GM12878 (cell line): ENCODE results near the gene MT4. TPM values are rescaled to one million over a fixed set of nuclear protein-coding genes. Genes with fewer than 3 reads are reported as not detected.

Experiments used
- ASH2L ChIP-seq: fragments of 300-600, 200-600 bp; sonication (generic); IDR thresholded peaks from 2 replicates; pipeline ENCODE4 v1.6.1; 2017; ENCODE audit warnings: low read depth, mild to moderate bottlenecking, borderline replicate concordance
- ATF3 ChIP-seq: IDR thresholded peaks from 2 replicates; pipeline ENCODE4 v1.6.1; 2011; ENCODE audit warnings: low read depth, mild to moderate bottlenecking, low read length, moderate library complexity, borderline replicate concordance; ENCODE audit errors: extremely low read depth
- BRCA1 ChIP-seq: IDR thresholded peaks from 2 replicates; pipeline ENCODE4 v1.6.1; 2011; ENCODE audit warnings: low read depth, low read length, improper control_type of control experiment
- DPF2 ChIP-seq: fragments of 450-650 bp; IDR thresholded peaks from 2 replicates; pipeline ENCODE4 v1.6.1; 2017; ENCODE audit warnings: mild to moderate bottlenecking
- E2F8 ChIP-seq: fragments of 450-650 bp; IDR thresholded peaks from 2 replicates; pipeline ENCODE4 v1.6.1; 2018; ENCODE audit warnings: mild to moderate bottlenecking, low read depth, moderate library complexity; ENCODE audit not compliant: partially characterized antibody
- E4F1 ChIP-seq: fragments of 450-650 bp; IDR thresholded peaks from 2 replicates; pipeline ENCODE4 v1.6.1; 2018; ENCODE audit warnings: borderline replicate concordance, mild to moderate bottlenecking; ENCODE audit not compliant: partially characterized antibody
- IKZF2 ChIP-seq, 2 experiments: fragments of 450-650 bp; IDR thresholded peaks; 2 replicates each; pipeline ENCODE4 v1.6.1; 2017; ENCODE audit warnings: mild to moderate bottlenecking in 2 of 2, moderate library complexity in 2 of 2
- NRF1 ChIP-seq: conservative IDR thresholded peaks from 2 replicates; pipeline ENCODE4 v1.6.1; 2011; ENCODE audit warnings: mild to moderate bottlenecking, low read depth, low read length, improper control_type of control experiment
- PML ChIP-seq: IDR thresholded peaks from 2 replicates; pipeline ENCODE4 v1.6.1; 2012; ENCODE audit warnings: low read length, inconsistent platforms
- RAD21 ChIP-seq: IDR thresholded peaks from 2 replicates; pipeline ENCODE4 v1.6.1; 2011; ENCODE audit warnings: mild to moderate bottlenecking, low read depth, low read length, moderate library complexity; ENCODE audit not compliant: insufficient read depth
- RB1 ChIP-seq: fragments of 450-650 bp; formaldehyde crosslinking; IDR thresholded peaks from 2 replicates; pipeline ENCODE4 v1.6.1; 2017; ENCODE audit warnings: mild to moderate bottlenecking, borderline replicate concordance
- SUPT20H ChIP-seq: IDR thresholded peaks from 2 replicates; pipeline ENCODE4 v1.6.1; 2011; ENCODE audit warnings: low read depth, mild to moderate bottlenecking, low read length, moderate library complexity, borderline replicate concordance; ENCODE audit not compliant: control insufficient read depth
- TAF1 ChIP-seq: IDR thresholded peaks from 2 replicates; pipeline ENCODE4 v1.6.1; 2011; ENCODE audit warnings: mild to moderate bottlenecking, low read depth, low read length, borderline replicate concordance
- TCF3 ChIP-seq: IDR thresholded peaks from 2 replicates; pipeline ENCODE4 v1.6.1; 2012; ENCODE audit warnings: low read depth, mild to moderate bottlenecking, low read length, borderline replicate concordance; ENCODE audit not compliant: insufficient read depth
- polyA plus RNA-seq, 11 experiments: library from polyadenylated mRNA; depleted of rRNA in 4 of 11; unstranded in 6 of 11; stranded (reverse) in 5 of 11; fragments of >200 nt; fragmentation: Nextera tagmentation in 4 of 11; fragmentation: Illumina TruSeq in 1 of 11; extraction: Ambion mirVana in 4 of 11; extraction: Trizol in 1 of 11; gene quantifications; 1 replicate in 1 of 11; 2 replicates in 10 of 11; pipeline versions ENCODE4 v1.2.1 to v1.2.3, GENCODE V29; 2011 to 2016; ENCODE audit warnings: inconsistent platforms in 2 of 11, missing spikeins in 2 of 11, low read depth in 1 of 11
- total RNA-seq, 4 experiments: library from RNA; depleted of rRNA in 3 of 4; stranded (reverse); fragments of >200 nt in 3 of 4; fragmentation: Illumina TruSeq in 1 of 4; extraction: Trizol in 1 of 4; gene quantifications; 2 replicates each; pipeline versions ENCODE4 v1.2.1 to v1.2.3, GENCODE V29; 2013 to 2021
- TF ChIP-seq, protein P1 (sequence below): fragments of 450-650 bp; IDR thresholded peaks from 2 replicates; pipeline ENCODE4 v1.6.1; 2017; ENCODE audit warnings: mild to moderate bottlenecking, moderate library complexity

Gene MT4
- total and polyA plus RNA-seq, 10 of the 15 experiments (the other 5 are each of a cell fraction or from before 2014, with no cell fraction given): not detected

DNA sequence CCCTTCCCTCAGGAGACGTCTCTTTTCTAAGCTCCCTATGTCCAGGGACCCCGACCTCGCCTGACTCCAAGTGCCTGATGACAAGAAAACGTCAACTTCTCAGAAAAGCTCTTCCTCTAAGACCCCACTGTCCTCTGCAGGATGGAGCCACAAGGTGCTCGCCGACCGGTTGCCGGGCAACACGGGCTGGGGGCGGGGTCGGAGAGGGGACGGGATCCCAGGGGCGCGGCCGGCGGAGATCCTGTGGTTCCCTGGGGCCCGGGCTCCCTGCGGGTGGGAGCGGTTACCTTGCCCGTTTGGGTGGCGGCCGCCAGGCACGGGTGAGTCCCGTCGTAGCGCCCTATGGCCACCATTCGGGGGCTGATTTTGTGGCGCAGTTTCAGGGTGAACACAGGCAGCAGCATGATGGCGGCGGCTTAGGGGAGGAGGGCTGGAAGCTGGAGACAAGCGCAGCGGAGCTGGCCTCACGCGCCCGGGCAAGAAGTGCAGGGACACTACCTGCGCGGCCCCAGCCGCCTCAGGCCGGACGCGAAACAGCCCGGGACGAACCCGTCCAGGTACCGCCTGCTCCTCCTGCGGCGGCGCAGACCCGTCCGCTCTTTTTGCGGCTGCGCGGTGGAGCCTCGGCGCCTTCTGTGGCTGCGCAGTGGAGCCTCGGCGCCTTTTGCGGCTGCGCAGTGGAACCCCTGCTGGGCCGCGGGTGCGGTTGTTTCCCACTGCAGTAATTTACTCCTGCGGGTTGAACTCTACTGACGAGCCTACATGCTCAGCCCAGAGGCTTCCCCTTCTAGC lies 45.2 kb upstream of the MT4 start, which contains the start of gene BBS2 (continued):
- TF ChIP-seq PML (0 out of 2 replicates have a peak, but pooled peaks have one; percentile 57), NRF1 (peak; percentile 89), TCF3 (no peak), TAF1 (peak; percentile 50; the same call in 1 of the 2 replicates), DPF2 (peak; percentile 82), E4F1 (no peak), ASH2L (no peak), RB1 (peak; percentile 80; the same call in 1 of the 2 replicates), IKZF2 (IDR thresholded peaks at IDR 0.05) (peak; percentile 24 to 37; a peak in 2 of 4 replicates), BRCA1 (no peak), ATF3 (no peak), SUPT20H (no peak), RAD21 (no peak), E2F8 (no peak)
- TF ChIP-seq, protein P1, sequence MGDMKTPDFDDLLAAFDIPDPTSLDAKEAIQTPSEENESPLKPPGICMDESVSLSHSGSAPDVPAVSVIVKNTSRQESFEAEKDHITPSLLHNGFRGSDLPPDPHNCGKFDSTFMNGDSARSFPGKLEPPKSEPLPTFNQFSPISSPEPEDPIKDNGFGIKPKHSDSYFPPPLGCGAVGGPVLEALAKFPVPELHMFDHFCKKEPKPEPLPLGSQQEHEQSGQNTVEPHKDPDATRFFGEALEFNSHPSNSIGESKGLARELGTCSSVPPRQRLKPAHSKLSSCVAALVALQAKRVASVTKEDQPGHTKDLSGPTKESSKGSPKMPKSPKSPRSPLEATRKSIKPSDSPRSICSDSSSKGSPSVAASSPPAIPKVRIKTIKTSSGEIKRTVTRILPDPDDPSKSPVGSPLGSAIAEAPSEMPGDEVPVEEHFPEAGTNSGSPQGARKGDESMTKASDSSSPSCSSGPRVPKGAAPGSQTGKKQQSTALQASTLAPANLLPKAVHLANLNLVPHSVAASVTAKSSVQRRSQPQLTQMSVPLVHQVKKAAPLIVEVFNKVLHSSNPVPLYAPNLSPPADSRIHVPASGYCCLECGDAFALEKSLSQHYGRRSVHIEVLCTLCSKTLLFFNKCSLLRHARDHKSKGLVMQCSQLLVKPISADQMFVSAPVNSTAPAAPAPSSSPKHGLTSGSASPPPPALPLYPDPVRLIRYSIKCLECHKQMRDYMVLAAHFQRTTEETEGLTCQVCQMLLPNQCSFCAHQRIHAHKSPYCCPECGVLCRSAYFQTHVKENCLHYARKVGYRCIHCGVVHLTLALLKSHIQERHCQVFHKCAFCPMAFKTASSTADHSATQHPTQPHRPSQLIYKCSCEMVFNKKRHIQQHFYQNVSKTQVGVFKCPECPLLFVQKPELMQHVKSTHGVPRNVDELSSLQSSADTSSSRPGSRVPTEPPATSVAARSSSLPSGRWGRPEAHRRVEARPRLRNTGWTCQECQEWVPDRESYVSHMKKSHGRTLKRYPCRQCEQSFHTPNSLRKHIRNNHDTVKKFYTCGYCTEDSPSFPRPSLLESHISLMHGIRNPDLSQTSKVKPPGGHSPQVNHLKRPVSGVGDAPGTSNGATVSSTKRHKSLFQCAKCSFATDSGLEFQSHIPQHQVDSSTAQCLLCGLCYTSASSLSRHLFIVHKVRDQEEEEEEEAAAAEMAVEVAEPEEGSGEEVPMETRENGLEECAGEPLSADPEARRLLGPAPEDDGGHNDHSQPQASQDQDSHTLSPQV: no peak
